Thymus (tissue), 11 donors: ENCODE data around the gene ZNF718. TPM values are rescaled to one million over a fixed set of nuclear protein-coding genes. Genes with fewer than 3 reads are reported as not detected.
"Not testable (repeated sequence)": the region's sequence is repeated elsewhere in the genome, so short reads cannot be mapped to it uniquely, and the experiment has no call there.

Source experiments
- DNase-seq, 9 donors: peaks; one replicate each; pipeline ENCODE4 v3.0.0-alpha.2; 2013; ENCODE audit warnings: low spot score in 9 of 9, low read depth in 6 of 9, missing footprints in 1 of 9
- H3K27ac ChIP-seq, 2 donors: one replicate each; pipeline ENCODE4 v1.5.1; 2013; ENCODE audit warnings: control low read depth in 1 of 2, low read depth in 1 of 2, low read length in 1 of 2, mild to moderate bottlenecking in 1 of 2, moderate library complexity in 1 of 2
- H3K27me3 ChIP-seq, 2 donors: one replicate each; pipeline ENCODE4 v1.5.1; 2013; ENCODE audit warnings: low read length in 1 of 2; ENCODE audit not compliant: control insufficient read depth in 2 of 2, insufficient read depth in 1 of 2
- H3K36me3 ChIP-seq, 2 donors: one replicate each; pipeline ENCODE4 v1.5.1; 2013; ENCODE audit warnings: low read length in 1 of 2, mild to moderate bottlenecking in 1 of 2, moderate library complexity in 1 of 2; ENCODE audit not compliant: control insufficient read depth in 2 of 2, insufficient read depth in 2 of 2
- H3K4me1 ChIP-seq, 2 donors: one replicate each; pipeline ENCODE4 v1.5.1; 2013; ENCODE audit warnings: low read length in 2 of 2; ENCODE audit not compliant: control insufficient read depth in 2 of 2, insufficient read depth in 2 of 2
- H3K4me3 ChIP-seq, 2 donors: one replicate each; pipeline ENCODE4 v1.5.1; 2013; ENCODE audit warnings: low read length in 2 of 2, control low read depth in 1 of 2, mild to moderate bottlenecking in 1 of 2
- H3K9me3 ChIP-seq, 2 donors: one replicate each; pipeline ENCODE4 v1.5.1; 2013; ENCODE audit warnings: low read length in 1 of 2, mild to moderate bottlenecking in 1 of 2; ENCODE audit not compliant: control insufficient read depth in 2 of 2, insufficient read depth in 1 of 2
- WGBS: extraction: QIAGEN DNeasy Blood & Tissue Kit; methylation state at CpG from one replicate; pipeline ENCODE4 v1.1.7; 2013; 5-methylcytosine and 5-hydroxymethylcytosine counted together
- polyA plus RNA-seq: library from polyadenylated mRNA; stranded (reverse); fragments of 200-250 nt; gene quantifications from one replicate; pipeline ENCODE4 v1.2.3, GENCODE V29; 2013
- total RNA-seq: library from RNA; stranded (reverse); fragments of 120-200 nt; gene quantifications from one replicate; pipeline ENCODE4 v1.2.4, GENCODE V29; 2013
- donor health status: healthy.

Gene ZNF718
- total and polyA plus RNA-seq, 2 donors, result 2.9 to 7.5 TPM

DNA sequence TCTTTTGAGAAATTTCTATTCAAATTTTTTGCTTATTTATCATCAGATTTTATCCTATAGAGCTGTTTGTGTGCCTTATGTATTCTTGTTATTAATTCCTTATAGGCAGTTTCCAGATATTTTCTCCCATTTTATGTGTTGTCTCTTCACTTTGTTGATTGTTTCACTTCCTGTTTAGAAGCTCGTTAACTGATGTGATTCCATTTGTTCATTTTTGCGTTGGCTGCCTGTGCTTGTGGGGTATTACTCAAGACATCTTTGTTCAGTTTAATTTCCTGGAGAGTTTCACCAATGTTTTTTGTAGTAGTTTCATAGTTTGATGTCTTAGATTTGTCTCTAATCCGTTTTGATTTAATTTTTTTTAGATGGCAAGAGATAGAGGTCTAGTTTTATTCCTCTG is 14.6 kb downstream of the ZNF718 start:
- DNase-seq, result no peak
- Histone ChIP-seq H3K4me1 (no peaks in the 10 kb centered on the region), H3K9me3 (peaks cover 35 to 40% of the 10 kb centered on the region in 2 donors), H3K27me3 (no peaks in the 10 kb centered on the region), H3K36me3 (peaks cover 48 to 62% of the 10 kb centered on the region in 2 donors), H3K27ac (no peak overlapping the region), H3K4me3 (no peak overlapping the region)
- 96% methylated on average over 3 of the region's 3 CpGs for WGBS

GRCh38 chr4:139691-140090 is 15.4 kb downstream of the ZNF718 start:
- H3K4me3 ChIP-seq, result no peak overlapping the region
- no peak for DNase-seq
- H3K27ac ChIP-seq, result no peak overlapping the region
- H3K9me3 ChIP-seq, result peaks cover 32 to 37% of the 10 kb centered on the region in 2 donors
- H3K4me1 ChIP-seq, result no peaks in the 10 kb centered on the region
- 98% methylated on average over 8 of the region's 8 CpGs for WGBS
- no peaks in the 10 kb centered on the region for H3K27me3 ChIP-seq
- H3K36me3 ChIP-seq, result peaks cover 46 to 60% of the 10 kb centered on the region in 2 donors

DNA sequence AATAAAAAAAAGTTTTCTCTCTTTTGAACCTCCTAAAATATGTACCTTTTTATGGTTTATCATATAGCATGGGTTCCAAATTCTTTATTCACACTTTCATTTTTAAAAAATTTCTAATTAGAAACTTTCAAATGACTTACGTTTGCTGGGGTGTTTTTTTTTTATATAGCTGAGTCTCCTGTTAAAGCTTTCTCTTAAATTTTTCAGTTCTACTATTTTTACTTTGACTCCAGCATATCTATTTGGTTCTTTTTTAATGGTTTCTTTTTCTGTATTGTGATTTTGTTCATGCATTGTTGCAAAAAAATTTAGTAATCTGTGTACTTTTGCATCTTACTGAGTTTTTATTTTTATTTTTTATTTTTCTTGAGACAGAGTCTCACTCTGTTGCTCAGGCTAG is 22.3 kb downstream of the ZNF718 start:
- H3K9me3 ChIP-seq, result peaks cover 30 to 42% of the 10 kb centered on the region in 2 donors
- H3K36me3 ChIP-seq, result peaks cover 14 to 43% of the 10 kb centered on the region in 2 donors
- WGBS, result 96% methylated on average over 1 of the region's 1 CpG
- no peak overlapping the region for H3K4me3 ChIP-seq
- H3K4me1 ChIP-seq, result no peaks in the 10 kb centered on the region
- H3K27me3 ChIP-seq, result no peaks in the 10 kb centered on the region
- no peak for DNase-seq
- H3K27ac ChIP-seq, result no peak overlapping the region

DNA sequence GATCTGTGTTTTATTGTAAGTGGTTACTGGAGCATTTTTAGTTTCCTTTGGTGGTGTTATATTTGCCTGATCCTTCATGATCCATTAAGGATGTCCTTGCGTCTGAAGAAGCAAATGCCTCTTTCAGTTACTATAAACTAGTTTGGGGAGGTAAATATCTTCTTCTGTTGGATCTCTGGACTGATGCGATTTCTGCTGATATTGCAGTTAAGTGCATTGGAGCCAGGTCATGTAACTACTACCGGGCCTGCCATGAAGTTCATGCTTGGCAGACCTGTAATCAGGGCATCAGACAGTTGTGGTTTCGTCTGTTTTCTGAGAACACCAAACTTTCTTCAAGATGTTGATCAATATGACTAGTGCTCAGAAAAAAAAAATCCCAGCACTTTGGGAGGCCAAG is 22.9 kb downstream of the ZNF718 start:
- H3K4me3 ChIP-seq, result no peak overlapping the region

DNA sequence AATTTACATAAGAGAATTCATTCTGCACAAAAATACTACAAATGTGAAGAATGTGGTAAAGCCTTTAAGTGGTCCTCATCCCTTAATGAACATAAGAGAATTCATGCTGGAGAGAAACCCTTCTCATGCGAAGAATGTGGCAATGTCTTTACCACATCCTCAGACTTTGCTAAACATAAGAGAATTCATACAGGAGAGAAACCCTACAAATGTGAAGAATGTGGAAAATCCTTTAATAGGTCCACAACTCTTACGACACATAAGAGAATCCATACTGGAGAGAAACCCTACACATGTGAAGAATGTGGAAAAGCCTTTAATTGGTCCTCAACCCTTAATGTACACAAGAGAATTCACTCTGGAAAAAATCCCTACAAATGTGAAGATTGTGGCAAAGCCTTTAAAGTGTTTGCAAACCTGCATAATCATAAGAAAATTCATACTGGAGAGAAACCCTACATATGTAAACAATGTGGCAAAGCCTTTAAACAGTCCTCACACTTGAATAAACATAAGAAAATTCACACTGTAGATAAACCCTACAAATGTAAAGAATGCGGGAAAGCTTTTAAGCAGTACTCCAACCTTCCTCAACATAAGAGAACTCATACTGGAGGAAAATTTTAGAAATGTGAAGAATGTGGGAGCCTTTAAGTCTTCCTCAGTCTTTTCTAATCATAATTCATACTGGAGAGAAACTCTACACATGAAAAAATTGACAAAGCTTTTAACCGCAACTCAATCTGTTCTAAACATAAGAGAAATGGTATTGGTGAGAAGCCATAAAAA is 37.4 kb downstream of the ZNF718 start:
- peaks cover 4 to 11% of the 10 kb centered on the region in 2 donors for H3K36me3 ChIP-seq
- WGBS, result 98% methylated on average over 4 of the region's 4 CpGs

More for the DNA sequence above, 22.9 kb downstream of the ZNF718 start:
- WGBS, result 98% methylated on average over 4 of the region's 4 CpGs
- Histone ChIP-seq H3K27ac (no peak overlapping the region), H3K4me1 (no peaks in the 10 kb centered on the region), H3K9me3 (peaks cover 29 to 42% of the 10 kb centered on the region in 2 donors), H3K27me3 (no peaks in the 10 kb centered on the region), H3K36me3 (peaks cover 10 to 38% of the 10 kb centered on the region in 2 donors)
- DNase-seq, result no peak

DNA sequence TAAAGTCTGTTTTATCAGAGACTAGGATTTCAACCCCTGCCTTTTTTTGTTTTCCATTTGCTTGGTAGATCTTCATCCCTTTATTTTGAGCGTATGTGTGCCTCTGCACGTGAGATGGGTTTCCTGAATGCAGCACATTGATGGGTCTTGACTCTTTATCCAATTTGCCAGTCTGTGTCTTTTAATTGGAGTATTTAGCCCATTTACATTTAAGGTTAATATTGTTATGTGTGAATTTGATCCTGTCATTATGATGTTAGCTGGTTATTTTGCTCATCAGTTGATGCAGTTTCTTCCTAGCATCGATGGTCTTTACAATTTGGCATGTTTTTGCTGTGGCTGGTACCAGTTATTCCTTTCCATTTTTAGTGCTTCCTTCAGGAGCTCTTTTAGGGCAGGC is 45.3 kb downstream of the ZNF718 start:
- not testable (repeated sequence) for H3K27ac ChIP-seq, H3K27me3 ChIP-seq, DNase-seq, H3K4me3 ChIP-seq, H3K4me1 ChIP-seq, H3K36me3 ChIP-seq
- peaks cover 5 to 27% of the 10 kb centered on the region in 2 donors for H3K9me3 ChIP-seq
- 97% methylated on average over 3 of the region's 3 CpGs for WGBS

More for the DNA sequence above, 37.4 kb downstream of the ZNF718 start:
- Histone ChIP-seq H3K27me3 (no peaks in the 10 kb centered on the region), H3K4me1 (no peaks in the 10 kb centered on the region), H3K9me3 (peaks cover 9 to 23% of the 10 kb centered on the region in 2 donors), H3K4me3 (no peak overlapping the region), H3K27ac (no peak overlapping the region)
- DNase-seq, result no peak

GRCh38 chr4:171318-171717 is 47.0 kb downstream of the ZNF718 start:
- H3K9me3 ChIP-seq, result peaks cover 3 to 23% of the 10 kb centered on the region in 2 donors
- DNase-seq, H3K27me3 ChIP-seq, H3K27ac ChIP-seq, H3K4me3 ChIP-seq, H3K4me1 ChIP-seq, H3K36me3 ChIP-seq: not testable (repeated sequence)
- WGBS, result 98% methylated on average over 10 of the region's 10 CpGs

DNA sequence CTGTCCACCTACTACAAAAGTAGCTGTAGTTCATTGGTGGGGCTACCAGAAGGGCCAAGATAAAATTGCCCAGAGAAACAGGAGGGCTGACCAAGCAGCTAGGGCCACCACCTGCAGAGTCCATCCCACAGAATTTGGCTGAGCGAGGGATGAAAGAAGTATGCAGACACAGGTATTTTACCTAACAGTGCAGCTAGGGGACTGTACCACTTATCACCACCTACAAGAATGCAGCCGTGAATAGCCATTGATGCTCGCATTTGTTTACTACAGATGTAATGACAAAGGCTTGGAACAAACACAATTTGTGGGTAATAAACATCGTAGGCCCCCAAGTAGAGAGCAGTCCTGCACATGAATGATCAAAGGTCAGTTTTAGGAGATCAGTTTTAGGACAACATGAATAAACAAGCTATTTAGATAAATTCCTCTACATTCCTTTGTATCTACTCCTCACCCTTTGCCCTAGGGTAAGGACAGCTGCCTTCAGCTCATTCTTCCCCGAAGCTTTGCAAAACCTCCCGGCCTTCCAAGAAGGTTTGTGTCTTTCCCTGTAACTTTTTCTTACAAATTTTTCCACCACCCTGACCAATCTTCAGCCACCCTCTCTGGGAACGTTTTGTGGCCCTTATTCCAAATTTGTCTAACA is 49.5 kb downstream of the ZNF718 start:
- peaks cover 4 to 23% of the 10 kb centered on the region in 2 donors for H3K9me3 ChIP-seq

DNA sequence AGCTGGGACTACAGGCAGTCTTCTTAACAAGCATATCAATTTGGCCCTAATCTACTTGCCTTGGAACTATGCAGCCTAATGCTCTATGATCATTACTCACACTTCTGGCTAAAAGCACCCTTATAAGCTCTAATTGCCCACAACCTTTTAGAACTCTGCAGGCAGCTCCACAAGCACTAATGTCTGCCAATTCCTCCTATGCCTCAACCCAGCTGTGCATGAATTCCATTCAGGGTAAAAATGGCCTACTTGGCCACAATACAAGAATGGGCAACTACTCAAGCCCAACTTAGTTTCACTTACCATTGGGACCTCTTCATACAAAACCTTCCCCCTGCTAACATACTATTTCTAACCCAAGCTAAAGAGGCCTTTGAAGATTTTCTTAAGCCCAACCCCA is 51.7 kb downstream of the ZNF718 start:
- H3K4me1 ChIP-seq, result no peaks in the 10 kb centered on the region
- H3K36me3 ChIP-seq, result no peaks in the 10 kb centered on the region
- H3K9me3 ChIP-seq, result peaks cover 4 to 25% of the 10 kb centered on the region in 2 donors
- H3K27ac ChIP-seq, result no peak overlapping the region
- H3K4me3 ChIP-seq, result no peak overlapping the region
- no peak for DNase-seq
- H3K27me3 ChIP-seq, result no peaks in the 10 kb centered on the region

More for the DNA sequence above, 49.5 kb downstream of the ZNF718 start:
- H3K27me3 ChIP-seq, result no peaks in the 10 kb centered on the region
- H3K27ac ChIP-seq, result no peak overlapping the region
- H3K36me3 ChIP-seq, result no peaks in the 10 kb centered on the region
- no peaks in the 10 kb centered on the region for H3K4me1 ChIP-seq
- no peak for DNase-seq
- 89% methylated on average over 7 of the region's 7 CpGs for WGBS
- H3K4me3 ChIP-seq, result no peak overlapping the region
